Measurements from ENCODE around the gene MLIP.

GRCh38 chr6:54102238-54102637, 9.0 kb upstream of the MLIP start:
- TF ChIP-seq CTCF (IDR thresholded peaks at IDR 0.05; ENCODE audit: insufficient read depth, low read length) (no peak), POLR2AphosphoS5 (IDR thresholded peaks at IDR 0.05; ENCODE audit: low read depth) (no peak), REST (IDR thresholded peaks at IDR 0.05; ENCODE audit: insufficient replicate concordance, low read depth) (no peak)
